HG02943 (cell line): Measurements from ENCODE around the gene FAM81B.

Source experiments
- ATAC-seq: cut with Tn5 transposase; IDR thresholded peaks from one replicate; pipeline ENCODE4 v1.9.1; 2021; ENCODE audit warnings: mild to moderate bottlenecking, low read depth, moderate library complexity; ENCODE audit not compliant: unreplicated experiment

The FAM81B gene

GRCh38 chr5:95454536-95454935, 63.4 kb downstream of the FAM81B start:
- ATAC-seq = no peak

- ATAC-seq = no peak
Observed at GRCh38 chr5:95460665-95461064, 69.5 kb downstream of the FAM81B start.

GRCh38 chr5:95471487-95471886, 80.3 kb downstream of the FAM81B start:
- no peak for ATAC-seq

- ATAC-seq = no peak
Observed at GRCh38 chr5:95471942-95472341, 80.8 kb downstream of the FAM81B start.

- ATAC-seq = no peak
Observed at GRCh38 chr5:95484421-95484820, 93.3 kb downstream of the FAM81B start.

GRCh38 chr5:95486191-95486590, 95.0 kb downstream of the FAM81B start:
- ATAC-seq = no peak

GRCh38 chr5:95487880-95488279, 96.7 kb downstream of the FAM81B start:
- no peak for ATAC-seq
